A673 (cell line): ENCODE results near the gene CHD5. TPM values are rescaled to one million over a fixed set of nuclear protein-coding genes. Genes with fewer than 3 reads are reported as not detected.

Experiments used
- BruUV-seq: library from RNA; stranded (reverse); fragments of 400-500 nt; replicated peaks from 2 replicates; lab custom pipeline; 2021; lab: Mats Ljungman, UMichigan
- CTCF ChIA-PET: fragments of 300-600 bp; sonication (Branson Sonifier 250); formaldehyde crosslinking; loops from one replicate; lab custom pipeline; 2022; ENCODE audit warnings: antibody characterized with exemption; lab: Charles Lee
- POLR2A ChIA-PET: fragments of 300-600 bp; sonication (Branson Sonifier 250); formaldehyde crosslinking; loops from one replicate; lab custom pipeline; 2022; ENCODE audit warnings: antibody characterized with exemption; ENCODE audit not compliant: low non-redundant PET; lab: Charles Lee
- DNase-seq: peaks from one replicate; pipeline ENCODE4 v3.0.0-alpha.2; 2015; ENCODE audit warnings: low spot score
- H3K27ac ChIP-seq: fragments of 200-600 bp; sonication (generic); 2 replicates; pipeline ENCODE4 v1.5.1; 2016; ENCODE audit warnings: mixed run types, low read depth, mild to moderate bottlenecking, mixed read lengths, antibody characterized with exemption, low read length; ENCODE audit not compliant: poor library complexity, severe bottlenecking
- H3K27me3 ChIP-seq: fragments of 200-600 bp; sonication (generic); replicated peaks from 2 replicates; pipeline ENCODE4 v1.6.1; 2017; ENCODE audit warnings: mixed run types, low read depth, mild to moderate bottlenecking, mixed read lengths, antibody characterized with exemption, low read length; ENCODE audit not compliant: insufficient read depth, poor library complexity
- H3K36me3 ChIP-seq: fragments of 200-600 bp; sonication (generic); 2 replicates; pipeline ENCODE4 v1.6.1; 2016; ENCODE audit warnings: mixed run types, mild to moderate bottlenecking, mixed read lengths, antibody characterized with exemption, low read length; ENCODE audit not compliant: insufficient read depth, poor library complexity, severe bottlenecking
- H3K4me1 ChIP-seq: fragments of 200-600 bp; sonication (generic); 2 replicates; pipeline ENCODE4 v1.6.1; 2017; ENCODE audit warnings: mixed run types, mild to moderate bottlenecking, mixed read lengths, antibody characterized with exemption, low read length; ENCODE audit not compliant: insufficient read depth, poor library complexity, severe bottlenecking
- H3K4me3 ChIP-seq: fragments of 200-600 bp; sonication (generic); 2 replicates; pipeline ENCODE4 v1.5.1; 2016; ENCODE audit warnings: low read depth, mixed run types, mild to moderate bottlenecking, mixed read lengths, low read length; ENCODE audit not compliant: poor library complexity, severe bottlenecking
- H3K9me3 ChIP-seq: fragments of 200-600 bp; sonication (generic); 2 replicates; pipeline ENCODE4 v1.6.1; 2016; ENCODE audit warnings: mixed run types, low read depth, mild to moderate bottlenecking, mixed read lengths, antibody characterized with exemption, low read length; ENCODE audit not compliant: poor library complexity, severe bottlenecking
- EZH2 ChIP-seq: fragments of 200-600 bp; sonication (generic); IDR thresholded peaks from 2 replicates; pipeline ENCODE4 v1.6.1; 2017; ENCODE audit warnings: borderline replicate concordance, low read depth, mild to moderate bottlenecking, mixed read lengths, antibody characterized with exemption, low read length; ENCODE audit not compliant: poor library complexity, severe bottlenecking
- intact Hi-C: fragments of 100-400 bp; cut with micrococcal nuclease; formaldehyde crosslinking; loops from one replicate; pipeline ENCODE4 v1.10.0; 2022; ENCODE audit not compliant: unreplicated experiment
- total RNA-seq: library from RNA; stranded (reverse); gene quantifications from 2 replicates; pipeline ENCODE4 v1.2.3, GENCODE V29; 2021
- TF ChIP-seq, protein P1 (sequence below): fragments of 300-800, 200-600 bp; sonication (generic); conservative IDR thresholded peaks from 2 replicates; pipeline ENCODE4 v1.5.1; 2017; ENCODE audit warnings: low read depth, mild to moderate bottlenecking, antibody characterized with exemption, low read length, moderate library complexity, mixed read lengths

CHD5 gene
- total RNA-seq, 1 experiment from 2014 or later = 0.58 TPM

DNA sequence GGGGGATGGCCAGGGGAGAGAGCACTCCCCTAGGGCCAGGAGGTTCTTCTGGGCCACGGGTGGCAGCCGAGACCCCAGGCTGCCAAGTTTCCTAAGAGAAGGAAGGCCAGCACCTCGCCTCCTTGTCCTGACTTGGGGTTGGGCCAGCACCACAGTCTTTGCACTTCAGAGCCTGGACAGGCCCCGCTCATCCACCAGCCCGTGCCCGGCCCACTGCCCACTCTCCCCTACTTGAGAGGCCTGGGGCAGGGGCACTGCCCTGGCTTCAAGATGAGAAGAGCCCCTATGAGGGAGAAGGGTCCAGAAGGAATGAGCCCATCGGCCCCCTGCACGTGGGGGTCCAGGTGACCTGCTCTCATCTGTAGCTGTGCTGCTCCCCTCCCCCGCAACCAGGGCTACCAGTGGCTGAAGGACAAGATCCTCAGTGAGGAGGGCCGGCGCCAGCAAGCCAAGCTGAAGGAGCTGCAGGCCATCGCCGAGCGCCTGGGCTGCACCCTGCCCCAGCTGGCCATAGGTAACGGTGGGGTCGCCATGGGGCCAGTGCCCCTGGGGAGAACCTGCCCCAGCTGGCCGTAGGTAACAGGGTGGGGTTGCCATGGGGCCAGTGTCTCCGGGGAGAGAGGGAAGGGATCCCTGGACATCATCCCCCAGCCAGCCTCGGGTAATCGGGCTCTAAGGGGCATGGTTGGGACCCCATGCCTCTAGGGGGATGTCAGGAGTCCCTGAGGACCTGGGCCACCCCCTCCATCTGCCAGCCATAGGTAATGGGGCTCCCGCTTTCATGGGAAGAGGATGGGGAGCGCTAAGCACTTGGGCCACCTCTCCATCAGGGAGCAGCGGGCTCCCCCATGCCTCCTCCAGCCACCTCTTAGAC is 83.6 kb downstream of the CHD5 start:
- H3K4me3 ChIP-seq = no peak overlapping the region
- ChIA-PET CTCF (no interaction called here), POLR2A (no interaction called here)
- no peaks in the 10 kb centered on the region for H3K9me3 ChIP-seq
- TF ChIP-seq, protein P1, sequence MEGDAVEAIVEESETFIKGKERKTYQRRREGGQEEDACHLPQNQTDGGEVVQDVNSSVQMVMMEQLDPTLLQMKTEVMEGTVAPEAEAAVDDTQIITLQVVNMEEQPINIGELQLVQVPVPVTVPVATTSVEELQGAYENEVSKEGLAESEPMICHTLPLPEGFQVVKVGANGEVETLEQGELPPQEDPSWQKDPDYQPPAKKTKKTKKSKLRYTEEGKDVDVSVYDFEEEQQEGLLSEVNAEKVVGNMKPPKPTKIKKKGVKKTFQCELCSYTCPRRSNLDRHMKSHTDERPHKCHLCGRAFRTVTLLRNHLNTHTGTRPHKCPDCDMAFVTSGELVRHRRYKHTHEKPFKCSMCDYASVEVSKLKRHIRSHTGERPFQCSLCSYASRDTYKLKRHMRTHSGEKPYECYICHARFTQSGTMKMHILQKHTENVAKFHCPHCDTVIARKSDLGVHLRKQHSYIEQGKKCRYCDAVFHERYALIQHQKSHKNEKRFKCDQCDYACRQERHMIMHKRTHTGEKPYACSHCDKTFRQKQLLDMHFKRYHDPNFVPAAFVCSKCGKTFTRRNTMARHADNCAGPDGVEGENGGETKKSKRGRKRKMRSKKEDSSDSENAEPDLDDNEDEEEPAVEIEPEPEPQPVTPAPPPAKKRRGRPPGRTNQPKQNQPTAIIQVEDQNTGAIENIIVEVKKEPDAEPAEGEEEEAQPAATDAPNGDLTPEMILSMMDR = no peak
- no peak for TF ChIP-seq EZH2
- no peaks in the 10 kb centered on the region for H3K27me3 ChIP-seq
- intact Hi-C loops = no loop called here
- H3K4me1 ChIP-seq = no peaks in the 10 kb centered on the region
- DNase-seq = no peak
- no peak overlapping the region for H3K27ac ChIP-seq
- BruUV-seq = no TSS peak
- no peaks in the 10 kb centered on the region for H3K36me3 ChIP-seq

DNA sequence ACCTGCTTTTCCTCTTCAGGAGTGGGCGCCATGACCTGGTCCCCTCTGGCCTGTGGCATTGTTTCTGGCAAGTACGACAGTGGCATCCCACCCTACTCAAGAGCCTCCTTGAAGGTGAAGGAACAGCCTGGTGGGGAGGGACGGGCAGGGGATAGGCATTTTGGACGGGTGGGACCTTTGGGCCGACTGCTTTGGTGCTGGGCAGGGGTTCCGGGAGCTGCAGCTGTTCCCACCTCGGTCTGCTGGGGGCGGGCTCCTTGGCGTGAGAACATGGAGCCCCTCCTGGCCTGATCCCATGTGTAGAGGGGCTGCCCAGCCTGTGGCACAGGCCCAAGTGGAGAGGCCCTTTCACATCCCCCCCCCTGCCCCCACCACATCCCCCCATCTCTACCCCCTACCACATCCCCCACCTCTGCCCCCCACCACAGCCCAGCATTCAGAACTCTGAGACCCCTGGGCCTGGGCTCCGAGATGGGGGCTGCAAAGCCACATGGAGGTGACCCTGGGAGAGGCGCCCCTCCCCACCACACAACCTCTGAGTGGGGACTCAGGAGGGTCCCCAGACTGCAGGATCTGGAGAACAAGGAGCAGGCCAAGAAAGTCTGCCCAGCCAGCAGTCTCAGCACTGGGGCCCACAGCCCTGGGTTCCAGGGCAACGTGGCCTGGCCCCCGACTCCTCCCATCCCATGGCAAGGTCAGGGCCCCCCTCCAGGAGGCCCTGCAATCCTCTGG is 84.4 kb downstream of the CHD5 start:
- H3K9me3 ChIP-seq = no peaks in the 10 kb centered on the region
- no peaks in the 10 kb centered on the region for H3K4me1 ChIP-seq
- H3K27ac ChIP-seq = no peak overlapping the region
- no peaks in the 10 kb centered on the region for H3K27me3 ChIP-seq
- DNase-seq = no peak
- intact Hi-C loops = no loop called here
- ChIA-PET CTCF (no interaction called here), POLR2A (no interaction called here)
- H3K36me3 ChIP-seq = no peaks in the 10 kb centered on the region
- TF ChIP-seq EZH2 = no peak
- TF ChIP-seq, protein P1 = no peak
- H3K4me3 ChIP-seq = no peak overlapping the region
- no TSS peak for BruUV-seq

DNA sequence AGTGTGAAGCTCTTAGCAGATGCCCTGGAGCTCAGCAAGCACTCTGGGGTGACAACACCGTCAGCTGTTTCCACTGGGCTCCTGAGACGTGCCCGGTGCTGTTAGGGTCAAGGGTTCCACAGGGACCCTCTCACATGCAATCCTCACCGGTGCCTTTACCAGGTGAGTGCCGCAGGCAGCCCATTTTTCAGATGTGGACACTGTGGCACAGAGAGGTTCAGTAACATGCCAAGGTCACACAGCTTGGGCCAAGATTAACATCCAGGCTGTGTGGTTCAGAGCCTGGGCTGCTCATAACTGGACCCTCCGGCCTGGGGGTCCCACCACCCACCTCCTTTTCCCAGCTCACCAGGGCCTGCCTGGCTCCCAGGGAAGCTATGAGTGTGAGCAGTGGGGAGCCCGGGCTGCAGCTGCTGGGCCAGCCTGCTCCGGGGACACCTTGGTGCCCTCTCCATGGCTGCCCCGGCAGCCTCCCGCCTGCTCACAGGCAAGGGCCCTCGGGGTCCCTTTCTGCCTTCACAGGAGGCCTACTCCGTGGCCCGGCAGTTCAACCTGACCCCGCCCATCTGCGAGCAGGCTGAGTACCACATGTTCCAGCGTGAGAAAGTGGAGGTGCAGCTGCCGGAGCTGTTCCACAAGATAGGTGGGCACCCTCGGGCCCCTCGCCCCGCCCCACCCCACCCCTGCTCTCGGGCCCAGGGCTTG is 85.2 kb downstream of the CHD5 start:
- no peak for DNase-seq
- Histone ChIP-seq H3K27me3 (no peaks in the 10 kb centered on the region), H3K27ac (no peak overlapping the region), H3K4me3 (no peak overlapping the region), H3K4me1 (no peaks in the 10 kb centered on the region), H3K9me3 (no peaks in the 10 kb centered on the region), H3K36me3 (no peaks in the 10 kb centered on the region)
- no TSS peak for BruUV-seq
- intact Hi-C loops = no loop called here
- no peak for TF ChIP-seq EZH2
- TF ChIP-seq, protein P1 = no peak
- ChIA-PET CTCF (no interaction called here), POLR2A (interaction anchor here (0.6 kb wide), 1 partner anchor 871 kb away, joined by 5 read pairs; no protein-coding TSS in a partner anchor)
